Liver (tissue), 9 donors: ENCODE measurements around the gene CIITA. TPM values are rescaled to one million over a fixed set of nuclear protein-coding genes. Genes with fewer than 3 reads are reported as not detected.
A peak's percentile ranks its signal among the peaks of the same experiment; 100 is the strongest.

Source experiments
- DNase-seq: peaks from one replicate; pipeline ENCODE4 v3.0.0-alpha.2; 2017; ENCODE audit warnings: low spot score
- H3K27ac ChIP-seq, 2 donors: one replicate each; pipeline ENCODE4 v1.7.0; 2013; ENCODE audit warnings: inconsistent platforms in 2 of 2, low read length in 2 of 2, control low read depth in 1 of 2, low read depth in 1 of 2, mild to moderate bottlenecking in 1 of 2
- H3K27me3 ChIP-seq, 4 donors: one replicate each; pipeline versions ENCODE4 v1.6.1 to v1.7.0; 2013; ENCODE audit warnings: low read length in 3 of 4, inconsistent platforms in 1 of 4, mild to moderate bottlenecking in 1 of 4, moderate library complexity in 1 of 4; ENCODE audit not compliant: control insufficient read depth in 4 of 4, insufficient read depth in 4 of 4
- H3K36me3 ChIP-seq, 4 donors: one replicate each; pipeline versions ENCODE4 v1.6.1 to v1.7.0; 2013; ENCODE audit warnings: low read length in 3 of 4, mild to moderate bottlenecking in 3 of 4, low read depth in 1 of 4, moderate library complexity in 1 of 4; ENCODE audit not compliant: control insufficient read depth in 4 of 4, insufficient read depth in 3 of 4
- H3K4me1 ChIP-seq, 4 donors: one replicate each; pipeline versions ENCODE4 v1.6.1 to v1.7.0; 2013; ENCODE audit warnings: low read length in 3 of 4, mild to moderate bottlenecking in 3 of 4, moderate library complexity in 1 of 4; ENCODE audit not compliant: control insufficient read depth in 4 of 4, insufficient read depth in 4 of 4
- H3K4me3 ChIP-seq, 3 donors: one replicate each; pipeline versions ENCODE4 v1.6.1 to v1.7.0; 2013; ENCODE audit warnings: low read length in 3 of 3, control low read depth in 1 of 3, low read depth in 1 of 3, mild to moderate bottlenecking in 1 of 3
- H3K9ac ChIP-seq, 2 donors: one replicate each; pipeline ENCODE4 v1.7.0; 2013; ENCODE audit warnings: low read length in 2 of 2, mild to moderate bottlenecking in 2 of 2, moderate library complexity in 2 of 2, control low read depth in 1 of 2, low read depth in 1 of 2
- H3K9me3 ChIP-seq, 4 donors: one replicate each; pipeline versions ENCODE4 v1.6.1 to v1.7.0; 2013; ENCODE audit warnings: low read length in 3 of 4; ENCODE audit not compliant: control insufficient read depth in 4 of 4
- ATF3 ChIP-seq: IDR thresholded peaks from 2 replicates; pipeline ENCODE4 v1.6.1; 2016; ENCODE audit warnings: antibody characterized with exemption
- CTCF ChIP-seq: fragments of 150-350 bp; IDR thresholded peaks from 2 replicates; pipeline ENCODE4 v1.5.1; 2017; ENCODE audit warnings: improper control_type of control experiment, low read depth, low read length; ENCODE audit not compliant: missing input control
- FOXA1 ChIP-seq: IDR thresholded peaks from 2 replicates; pipeline ENCODE4 v1.6.1; 2016; ENCODE audit warnings: antibody characterized with exemption
- FOXA2 ChIP-seq: IDR thresholded peaks from 2 replicates; pipeline ENCODE4 v1.6.1; 2016; ENCODE audit warnings: antibody characterized with exemption
- GABPA ChIP-seq, 2 donors: IDR thresholded peaks in 1 of 2; conservative IDR thresholded peaks in 1 of 2; 2 replicates each; pipeline ENCODE4 v1.6.1; 2016; ENCODE audit warnings: antibody characterized with exemption in 2 of 2, mild to moderate bottlenecking in 1 of 2, moderate library complexity in 1 of 2
- HNF4A ChIP-seq, 2 donors: conservative IDR thresholded peaks; 2 replicates each; pipeline ENCODE4 v1.6.1; 2016; ENCODE audit warnings: antibody characterized with exemption in 2 of 2, mild to moderate bottlenecking in 2 of 2
- HNF4G ChIP-seq: IDR thresholded peaks from 2 replicates; pipeline ENCODE4 v1.6.1; 2016; ENCODE audit warnings: antibody characterized with exemption
- JUND ChIP-seq, 2 donors: IDR thresholded peaks; 2 replicates each; pipeline ENCODE4 v1.6.1; 2016; ENCODE audit warnings: antibody characterized with exemption in 2 of 2
- MAX ChIP-seq: IDR thresholded peaks from 2 replicates; pipeline ENCODE4 v1.6.1; 2016; ENCODE audit warnings: antibody characterized with exemption
- NR2F2 ChIP-seq: IDR thresholded peaks from 2 replicates; pipeline ENCODE4 v1.6.1; 2016; ENCODE audit warnings: antibody characterized with exemption
- RAD21 ChIP-seq, 2 donors: IDR thresholded peaks; 2 replicates each; pipeline ENCODE4 v1.6.1; 2016; ENCODE audit warnings: antibody characterized with exemption in 2 of 2, mild to moderate bottlenecking in 2 of 2
- REST ChIP-seq: IDR thresholded peaks from 2 replicates; pipeline ENCODE4 v1.6.1; 2016; ENCODE audit warnings: antibody characterized with exemption, mild to moderate bottlenecking
- SP1 ChIP-seq: IDR thresholded peaks from 2 replicates; pipeline ENCODE4 v1.6.1; 2018; ENCODE audit warnings: antibody characterized with exemption, mild to moderate bottlenecking
- TAF1 ChIP-seq: conservative IDR thresholded peaks from 2 replicates; pipeline ENCODE4 v1.6.1; 2016; ENCODE audit warnings: antibody characterized with exemption, mild to moderate bottlenecking
- YY1 ChIP-seq: IDR thresholded peaks from 2 replicates; pipeline ENCODE4 v1.6.1; 2016; ENCODE audit warnings: antibody characterized with exemption, mild to moderate bottlenecking
- ZBTB33 ChIP-seq: IDR thresholded peaks from 2 replicates; pipeline ENCODE4 v1.6.1; 2016; ENCODE audit warnings: antibody characterized with exemption
- WGBS: extraction: QIAGEN DNeasy Blood & Tissue Kit; methylation state at CpG from one replicate; pipeline ENCODE4 v1.1.7; 2013; 5-methylcytosine and 5-hydroxymethylcytosine counted together
- polyA plus RNA-seq, 2 donors: library from polyadenylated mRNA; stranded (reverse) in 1 of 2; unstranded in 1 of 2; fragments of 200-250 nt in 1 of 2; fragments of >200 nt in 1 of 2; fragmentation: Nextera tagmentation in 1 of 2; extraction: Ambion mirVana in 1 of 2; gene quantifications; one replicate each; pipeline versions ENCODE4 v1.2.1 to v1.2.3, GENCODE V29; 2013 to 2015
- total RNA-seq, 2 donors: library from RNA; depleted of rRNA; stranded (reverse); fragments of >200 nt; gene quantifications; one replicate each; pipeline ENCODE4 v1.2.3, GENCODE V29; 2014
- donor health status: healthy.
- donor health status: healthy.
- donor health status: healthy.
- donor health status: healthy.
- donor health status: healthy.

Gene CIITA
- total and polyA plus RNA-seq, 4 donors, result 1.6 to 4.2 (median 2.2) TPM

- WGBS, result 84% methylated on average over 6 of the region's 6 CpGs
- H3K4me1 ChIP-seq, result peaks cover 0 to 8% (median under 1%) of the 10 kb centered on the region in 4 donors
- no peak overlapping the region for H3K4me3 ChIP-seq
- H3K9me3 ChIP-seq, result no peaks in the 10 kb centered on the region
- no peak overlapping the region for H3K9ac ChIP-seq
- no peak for TF ChIP-seq YY1
- no peak for TF ChIP-seq RAD21 (IDR thresholded peaks at IDR 0.05)
- peaks cover 0 to 2% (median 0%) of the 10 kb centered on the region in 4 donors for H3K27me3 ChIP-seq
- no peaks in the 10 kb centered on the region for H3K36me3 ChIP-seq
- no peak overlapping the region for H3K27ac ChIP-seq
- DNase-seq, result no peak
Measured at GRCh38 chr16:10867199-10867598, 9.8 kb upstream of the CIITA start.

- TF ChIP-seq FOXA2 (no peak), JUND (IDR thresholded peaks at IDR 0.05) (no peak), HNF4G (no peak), ATF3 (no peak), RAD21 (IDR thresholded peaks at IDR 0.05) (no peak), ZBTB33 (no peak), FOXA1 (no peak), GABPA (IDR thresholded peaks at IDR 0.05 in 1 of 2, conservative IDR thresholded peaks at IDR 0.05 in 1 of 2) (no peak), NR2F2 (no peak), HNF4A (conservative IDR thresholded peaks at IDR 0.05) (no peak), SP1 (no peak), YY1 (no peak), CTCF (no peak), TAF1 (no peak), MAX (no peak), REST (no peak)
- H3K27me3 ChIP-seq, result peaks cover 0 to 2% (median 0%) of the 10 kb centered on the region in 4 donors
- no peak for DNase-seq
- peak overlapping the region in 1 of 2 donors; percentile 37 for H3K27ac ChIP-seq
- no peaks in the 10 kb centered on the region for H3K36me3 ChIP-seq
- 82% methylated on average over 6 of the region's 6 CpGs for WGBS
- H3K9ac ChIP-seq, result peak overlapping the region in 1 of 2 donors; percentile 8
- no peaks in the 10 kb centered on the region for H3K9me3 ChIP-seq
- H3K4me3 ChIP-seq, result no peak overlapping the region
- peaks cover 0 to 4% (median under 1%) of the 10 kb centered on the region in 4 donors for H3K4me1 ChIP-seq
Measured at GRCh38 chr16:10868104-10868595, 8.9 kb upstream of the CIITA start.
